Breast epithelium (tissue), 4 donors: ENCODE results near the gene NELL1. TPM values are rescaled to one million over a fixed set of nuclear protein-coding genes. Genes with fewer than 3 reads are reported as not detected.

Experiments
- DNase-seq, 2 donors: peaks; one replicate each; pipeline ENCODE4 v3.0.0-alpha.2; 2019; ENCODE audit warnings: low spot score in 2 of 2
- H3K27ac ChIP-seq, 2 donors: fragments of 200-600 bp; sonication (generic) in 1 of 2; one replicate each; pipeline ENCODE4 v1.5.1; 2016 to 2019; ENCODE audit warnings: mild to moderate bottlenecking in 1 of 2
- H3K27me3 ChIP-seq, 2 donors: fragments of 200-600 bp; sonication (generic) in 1 of 2; one replicate each; pipeline versions ENCODE4 v1.5.1 to v1.6.0; 2017 to 2019; ENCODE audit warnings: control low read depth in 1 of 2, mild to moderate bottlenecking in 1 of 2
- H3K36me3 ChIP-seq: fragments of 200-600 bp; one replicate; pipeline ENCODE4 v1.5.1; 2019
- H3K4me1 ChIP-seq, 2 donors: fragments of 200-600 bp; sonication (generic); one replicate each; pipeline ENCODE4 v1.5.1; 2016 to 2019; ENCODE audit warnings: control low read depth in 1 of 2
- H3K4me3 ChIP-seq, 3 donors: fragments of 200-600 bp; sonication (generic); 1 replicate in 2 of 3; 2 replicates in 1 of 3; pipeline ENCODE4 v1.5.1; 2016 to 2019; ENCODE audit warnings: mild to moderate bottlenecking in 3 of 3, moderate library complexity in 2 of 3
- H3K9me3 ChIP-seq, 2 donors: fragments of 200-600 bp; sonication (generic) in 1 of 2; one replicate each; pipeline ENCODE4 v1.5.1; 2016 to 2019; ENCODE audit warnings: control low read depth in 1 of 2
- CTCF ChIP-seq, 3 donors: fragments of 450-650 bp; IDR thresholded peaks; one replicate each; pipeline ENCODE4 v1.5.1; 2016 to 2017; ENCODE audit warnings: antibody characterized with exemption in 3 of 3, mild to moderate bottlenecking in 3 of 3, moderate library complexity in 3 of 3
- POLR2A ChIP-seq: fragments of 450-650 bp; IDR thresholded peaks from one replicate; pipeline ENCODE4 v1.6.1; 2016; ENCODE audit warnings: antibody characterized with exemption, mild to moderate bottlenecking, moderate library complexity
- POLR2AphosphoS5 ChIP-seq, 3 donors: sonication (generic); formaldehyde crosslinking; IDR thresholded peaks; one replicate each; pipeline ENCODE4 v1.6.1; 2017; ENCODE audit warnings: antibody characterized with exemption in 3 of 3
- intact Hi-C: fragments of 100-400 bp; cut with DNase I; formaldehyde crosslinking; loops from one replicate; pipeline ENCODE4 v1.15.1; 2023; ENCODE audit warnings: low total_unique reads
- total RNA-seq, 3 donors: library from RNA; depleted of rRNA; stranded (reverse); fragments of >200 nt; gene quantifications; one replicate each; pipeline ENCODE4 v1.1.0, GENCODE V29; 2016

NELL1 gene
- total RNA-seq, 3 donors from 2014 or later, result 0.15 TPM; not detected in 2

- peaks cover 0 to 9% of the 10 kb centered on the region in 2 donors for H3K9me3 ChIP-seq
- no peaks in the 10 kb centered on the region for H3K27me3 ChIP-seq
- TF ChIP-seq POLR2AphosphoS5 (IDR thresholded peaks at IDR 0.05), result no peak
- no peak for TF ChIP-seq CTCF (IDR thresholded peaks at IDR 0.05)
- no peak for TF ChIP-seq POLR2A
- no peaks in the 10 kb centered on the region for H3K36me3 ChIP-seq
- intact Hi-C loops, result no loop called here
- H3K4me1 ChIP-seq, result no peaks in the 10 kb centered on the region
- no peak overlapping the region for H3K27ac ChIP-seq
- H3K4me3 ChIP-seq, result no peak overlapping the region
- DNase-seq, result no peak
These were observed 825.6 kb downstream of the NELL1 start for GRCh38 chr11:21494946-21495345.

GRCh38 chr11:21495879-21496278 is 826.5 kb downstream of the NELL1 start:
- intact Hi-C loops, result no loop called here
- no peak overlapping the region for H3K27ac ChIP-seq
- TF ChIP-seq POLR2AphosphoS5 (IDR thresholded peaks at IDR 0.05), result no peak
- TF ChIP-seq CTCF (IDR thresholded peaks at IDR 0.05), result no peak
- no peak for TF ChIP-seq POLR2A

GRCh38 chr11:21501245-21501644 is 831.9 kb downstream of the NELL1 start:
- Histone ChIP-seq H3K27ac (no peak overlapping the region), H3K36me3 (no peaks in the 10 kb centered on the region), H3K4me1 (no peaks in the 10 kb centered on the region), H3K27me3 (peaks cover 0 to 4% of the 10 kb centered on the region in 2 donors), H3K4me3 (no peak overlapping the region), H3K9me3 (no peaks in the 10 kb centered on the region)
- no peak for DNase-seq
- TF ChIP-seq POLR2AphosphoS5 (IDR thresholded peaks at IDR 0.05) (no peak), POLR2A (no peak), CTCF (IDR thresholded peaks at IDR 0.05) (no peak)
- intact Hi-C loops, result no loop called here

More at GRCh38 chr11:21495879-21496278, 826.5 kb downstream of the NELL1 start:
- H3K4me3 ChIP-seq, result no peak overlapping the region
- H3K4me1 ChIP-seq, result no peaks in the 10 kb centered on the region
- no peak for DNase-seq
- peaks cover 0 to 1% of the 10 kb centered on the region in 2 donors for H3K9me3 ChIP-seq
- H3K36me3 ChIP-seq, result no peaks in the 10 kb centered on the region
- no peaks in the 10 kb centered on the region for H3K27me3 ChIP-seq

- Histone ChIP-seq H3K36me3 (no peaks in the 10 kb centered on the region), H3K4me1 (no peaks in the 10 kb centered on the region), H3K4me3 (no peak overlapping the region), H3K27ac (no peak overlapping the region), H3K9me3 (no peaks in the 10 kb centered on the region), H3K27me3 (peaks cover 0 to 4% of the 10 kb centered on the region in 2 donors)
- TF ChIP-seq CTCF (IDR thresholded peaks at IDR 0.05), result no peak
- no peak for TF ChIP-seq POLR2A
- TF ChIP-seq POLR2AphosphoS5 (IDR thresholded peaks at IDR 0.05), result no peak
- intact Hi-C loops, result loop anchor here (2.0 kb wide), 1 partner anchor 54 kb away; no protein-coding TSS in a partner anchor
- no peak for DNase-seq
These were observed 835.7 kb downstream of the NELL1 start for GRCh38 chr11:21505070-21505469.

GRCh38 chr11:21511835-21512440 is 842.6 kb downstream of the NELL1 start:
- Histone ChIP-seq H3K36me3 (no peaks in the 10 kb centered on the region), H3K9me3 (no peaks in the 10 kb centered on the region), H3K4me3 (no peak overlapping the region), H3K27ac (no peak overlapping the region), H3K4me1 (no peaks in the 10 kb centered on the region), H3K27me3 (no peaks in the 10 kb centered on the region)
- intact Hi-C loops, result no loop called here
- DNase-seq, result peak; percentile 23 to 53
- peak in 2 of 3 donors; percentile 32 to 36 for TF ChIP-seq CTCF (IDR thresholded peaks at IDR 0.05)
- TF ChIP-seq POLR2A, result no peak
- TF ChIP-seq POLR2AphosphoS5 (IDR thresholded peaks at IDR 0.05), result no peak
